GM18870 (cell line): ENCODE results near the gene RNF187.
A peak's percentile ranks its signal among the peaks of the same experiment; 100 is the strongest.
"Not testable (repeated sequence)": the region's sequence is repeated elsewhere in the genome, so short reads cannot be mapped to it uniquely, and the experiment has no call there.

Experiments used
- ATAC-seq: cut with Tn5 transposase; IDR thresholded peaks from one replicate; pipeline ENCODE4 v1.9.1; 2021; ENCODE audit warnings: moderate library complexity; ENCODE audit not compliant: unreplicated experiment

RNF187 gene

DNA sequence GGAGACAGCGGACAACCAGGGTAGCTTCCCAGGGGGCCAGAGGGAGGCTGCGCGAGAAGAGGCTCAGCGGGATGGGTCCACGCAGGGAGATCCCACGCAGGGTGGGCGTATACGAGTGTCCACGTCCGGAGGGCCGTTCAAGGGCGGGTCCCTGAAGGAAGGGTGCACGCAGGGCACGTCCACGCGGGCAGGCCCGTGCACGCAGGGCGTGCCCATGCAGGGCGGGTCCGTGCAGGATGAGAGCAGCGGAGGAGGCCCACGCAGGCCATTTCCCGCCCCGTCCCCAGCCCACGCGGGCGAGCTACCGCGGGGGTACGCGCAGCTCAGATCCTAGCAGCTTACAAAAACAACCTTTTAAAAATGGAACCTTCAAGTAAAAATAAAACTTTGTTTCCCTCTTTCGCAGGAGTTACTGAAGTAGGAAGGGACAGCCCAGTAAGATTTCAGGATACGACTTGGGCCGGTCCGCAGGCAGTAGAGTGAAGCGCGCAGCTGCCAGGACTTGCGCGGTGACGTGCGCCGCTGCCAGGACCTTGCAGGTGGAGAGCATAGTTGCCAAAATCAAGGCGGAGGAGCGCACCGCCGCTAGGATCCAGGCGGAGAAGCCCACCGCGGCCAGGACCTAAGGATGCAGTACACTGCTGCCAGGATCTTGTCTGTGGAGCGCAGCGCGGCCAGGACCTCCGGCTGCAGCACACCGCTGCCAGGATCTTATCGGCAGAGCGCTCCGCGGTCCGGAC, 416 bp upstream of the RNF187 start:
- peak; percentile 63 for ATAC-seq

DNA sequence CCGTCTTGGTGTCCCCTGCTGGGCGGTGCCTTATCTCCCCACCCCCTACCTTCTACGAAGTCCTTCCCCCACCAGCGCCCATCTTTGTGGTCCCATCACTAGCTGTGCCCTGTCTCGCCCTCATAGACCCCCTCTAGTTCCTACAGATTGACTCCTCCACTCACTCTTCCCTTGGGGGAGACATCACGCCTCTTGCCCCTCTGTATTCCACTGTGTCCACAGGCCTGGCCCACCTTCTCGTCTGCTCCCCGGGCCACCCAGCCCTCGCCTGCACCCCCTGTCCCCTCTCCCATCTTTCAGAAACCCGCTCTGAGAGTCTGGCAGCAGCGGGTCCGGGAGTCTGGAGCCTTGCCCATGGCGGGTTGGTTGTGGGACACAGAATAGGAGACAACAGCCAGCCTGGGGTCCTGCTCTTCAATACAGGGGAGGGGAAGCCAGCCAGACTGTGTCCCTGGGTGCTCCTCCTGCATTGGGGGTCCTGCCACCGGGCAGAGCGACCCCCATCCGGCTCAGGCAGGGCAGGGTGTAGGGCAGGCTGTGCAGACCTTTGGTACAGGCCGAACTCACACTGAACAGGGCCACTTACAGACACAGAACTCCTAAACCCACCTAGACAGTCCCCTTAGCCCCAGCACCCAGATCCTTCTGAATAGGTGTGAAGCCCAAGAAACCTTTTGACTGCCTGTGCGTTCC, 1.1 kb downstream of the RNF187 start:
- ATAC-seq, result no peak

DNA sequence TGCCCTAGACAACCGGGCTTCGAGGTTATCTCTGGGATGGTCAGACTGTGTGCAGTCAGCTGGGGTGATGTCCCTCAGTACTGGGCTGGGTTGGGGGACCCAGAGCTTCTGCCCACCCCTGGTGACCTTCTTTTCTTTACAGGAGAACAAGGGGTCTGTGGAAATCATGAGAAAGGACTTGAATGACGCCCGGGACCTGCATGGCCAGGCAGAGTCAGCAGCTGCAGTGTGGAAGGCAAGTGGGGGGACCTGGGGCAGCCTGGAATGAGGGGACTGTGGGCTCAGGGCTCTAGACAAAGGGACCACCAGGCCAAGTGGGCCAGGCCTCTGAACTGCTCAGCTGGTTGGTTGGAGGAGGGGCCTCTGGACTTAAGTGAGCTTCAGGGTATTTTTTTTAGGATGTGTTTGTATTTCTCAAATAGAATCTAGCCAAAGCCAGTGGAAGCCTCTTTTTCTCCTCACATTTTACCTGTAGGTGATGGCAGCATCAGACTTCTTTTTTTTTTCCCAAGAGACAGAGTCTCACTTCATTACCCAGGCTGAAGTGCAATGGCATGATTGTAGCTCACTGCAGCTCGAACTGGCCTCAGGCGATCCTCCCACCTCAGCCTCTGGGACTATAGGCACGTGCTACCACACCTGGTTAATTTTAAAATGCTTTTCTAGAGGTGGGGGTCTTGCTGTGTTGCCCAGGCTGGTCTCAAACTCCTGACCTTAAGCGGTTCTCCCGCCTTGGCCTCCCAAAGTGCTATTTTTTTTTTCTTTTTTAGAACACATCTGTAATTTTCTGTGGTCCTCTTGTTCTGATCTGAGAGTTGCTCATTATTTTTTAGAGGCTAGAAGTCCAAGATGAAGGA, 1.9 kb downstream of the RNF187 start:
- ATAC-seq, result no peak

DNA sequence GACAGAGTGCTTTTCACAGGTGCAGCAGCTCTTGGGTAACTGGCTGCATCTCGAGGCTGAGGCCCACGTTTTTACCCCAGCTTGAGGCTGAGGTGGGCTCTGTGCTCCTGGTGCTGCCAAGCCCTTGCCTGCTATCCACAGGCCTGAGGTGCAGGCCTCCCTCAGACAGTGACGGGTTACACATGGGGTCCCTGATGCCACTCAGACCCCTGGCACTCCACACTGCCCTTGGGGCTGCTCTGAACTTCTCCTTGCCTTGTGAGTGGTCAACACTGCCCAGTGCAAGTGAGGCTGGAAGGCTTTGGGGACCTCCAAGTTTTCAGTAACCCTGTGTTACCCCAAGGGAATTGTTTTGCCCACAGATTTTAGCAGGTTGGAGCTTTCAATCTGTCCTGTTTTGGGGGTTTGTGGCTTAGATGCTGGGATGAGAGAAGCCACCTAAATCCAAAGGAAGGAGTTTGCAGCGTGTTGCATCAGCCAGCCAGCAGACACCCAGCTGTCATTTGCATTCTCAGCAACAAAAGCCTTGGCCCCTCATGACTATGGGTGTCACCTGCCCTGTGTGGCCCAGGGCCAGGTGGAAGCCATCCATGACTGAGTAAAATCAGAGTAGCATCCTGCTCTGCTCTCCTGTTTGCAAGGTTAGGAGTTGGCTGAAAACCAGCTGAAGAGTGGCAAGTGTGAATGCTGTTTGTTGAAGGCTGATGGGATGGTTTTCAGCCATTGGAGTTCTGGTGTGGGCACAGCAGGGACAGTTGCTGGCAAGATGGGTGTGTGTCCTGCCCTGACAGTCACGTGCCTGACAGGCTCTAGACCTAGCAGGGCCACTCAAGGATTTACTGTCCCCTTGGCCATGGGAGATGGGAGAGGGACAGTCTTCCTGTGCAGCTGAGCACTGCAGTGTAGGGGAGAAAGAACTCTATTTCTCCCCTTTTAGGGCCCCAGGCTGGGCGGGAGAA, 3.2 kb downstream of the RNF187 start:
- ATAC-seq, result no peak

DNA sequence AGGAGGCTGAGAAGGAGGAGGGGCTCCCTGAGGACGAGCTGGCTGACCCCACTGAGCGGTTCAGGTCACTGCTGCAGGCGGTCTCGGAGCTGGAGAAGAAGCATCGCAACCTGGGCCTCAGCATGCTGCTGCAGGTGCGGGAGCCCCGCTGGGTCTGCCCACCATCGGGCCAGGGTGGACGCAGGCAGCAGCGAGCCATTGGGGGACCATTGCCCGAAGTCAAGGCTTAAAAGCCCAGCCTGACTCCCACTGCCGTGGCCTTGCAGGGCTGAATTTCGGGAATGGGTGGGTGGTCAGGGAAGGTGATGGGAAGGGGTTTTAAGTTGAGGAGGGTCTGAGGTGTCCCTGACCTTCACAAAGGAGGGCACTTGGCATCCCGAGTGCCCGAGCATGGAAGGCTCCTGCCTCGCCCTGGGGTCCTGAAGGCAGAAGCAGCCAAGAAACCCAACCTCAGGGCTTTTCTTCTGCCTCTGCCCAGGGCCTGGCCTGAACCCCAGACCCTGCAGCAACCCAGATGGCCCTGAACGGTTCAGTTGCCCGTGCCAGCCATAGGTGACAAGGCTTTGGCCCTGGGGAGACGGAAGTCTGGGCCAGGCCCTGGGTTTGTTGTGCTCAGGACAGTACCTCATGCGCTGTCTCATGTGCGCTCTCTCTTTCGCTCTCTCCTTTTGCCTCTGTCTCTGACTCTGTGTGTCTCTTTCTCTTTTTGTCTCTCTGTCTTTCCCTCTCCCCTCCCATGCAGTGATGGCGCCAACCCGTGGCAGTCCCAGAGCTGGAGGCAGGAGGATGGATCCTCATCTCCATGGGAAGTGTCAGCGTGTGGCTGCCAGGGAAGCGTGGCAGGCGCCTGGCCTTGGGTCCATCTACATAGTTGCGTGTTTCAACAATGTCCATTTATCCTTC, 6.2 kb downstream of the RNF187 start:
- ATAC-seq, result no peak

DNA sequence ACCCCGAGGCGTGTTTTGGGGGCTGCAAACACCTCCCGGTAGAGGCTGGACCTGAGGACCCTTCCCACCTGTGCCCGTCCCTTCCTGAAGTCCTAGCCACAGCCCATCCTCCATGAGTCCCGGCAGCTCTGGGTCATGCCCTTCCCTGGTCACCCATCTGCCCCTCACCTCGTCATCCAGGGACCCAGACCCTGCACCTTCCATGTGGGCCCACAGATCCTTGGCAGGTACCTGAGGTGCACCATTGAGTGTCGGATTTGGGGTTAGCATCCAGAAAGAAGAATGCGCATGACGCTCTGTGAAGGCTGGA, 6.8 kb downstream of the RNF187 start:
- ATAC-seq, result no peak

DNA sequence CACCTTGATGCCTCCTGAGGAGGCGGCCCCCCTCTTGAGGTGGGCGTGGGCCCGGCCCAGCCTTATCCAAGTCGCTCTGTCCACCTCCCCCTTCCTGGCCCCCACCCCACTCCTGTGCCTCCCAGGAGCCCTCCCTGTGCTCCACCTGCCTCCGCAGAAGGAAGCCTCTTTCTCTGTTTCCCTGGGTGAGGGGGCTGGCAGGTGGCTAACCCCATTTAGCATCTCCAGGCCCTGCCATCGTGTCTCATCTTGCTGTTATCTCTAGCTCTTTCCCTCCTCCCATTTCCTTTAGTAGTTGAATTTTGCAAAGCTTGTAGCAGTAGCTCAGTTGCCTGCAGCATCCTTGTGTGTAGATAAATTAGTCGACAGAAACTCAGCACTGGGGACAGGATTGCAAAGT, 7.2 kb downstream of the RNF187 start:
- no peak for ATAC-seq

DNA sequence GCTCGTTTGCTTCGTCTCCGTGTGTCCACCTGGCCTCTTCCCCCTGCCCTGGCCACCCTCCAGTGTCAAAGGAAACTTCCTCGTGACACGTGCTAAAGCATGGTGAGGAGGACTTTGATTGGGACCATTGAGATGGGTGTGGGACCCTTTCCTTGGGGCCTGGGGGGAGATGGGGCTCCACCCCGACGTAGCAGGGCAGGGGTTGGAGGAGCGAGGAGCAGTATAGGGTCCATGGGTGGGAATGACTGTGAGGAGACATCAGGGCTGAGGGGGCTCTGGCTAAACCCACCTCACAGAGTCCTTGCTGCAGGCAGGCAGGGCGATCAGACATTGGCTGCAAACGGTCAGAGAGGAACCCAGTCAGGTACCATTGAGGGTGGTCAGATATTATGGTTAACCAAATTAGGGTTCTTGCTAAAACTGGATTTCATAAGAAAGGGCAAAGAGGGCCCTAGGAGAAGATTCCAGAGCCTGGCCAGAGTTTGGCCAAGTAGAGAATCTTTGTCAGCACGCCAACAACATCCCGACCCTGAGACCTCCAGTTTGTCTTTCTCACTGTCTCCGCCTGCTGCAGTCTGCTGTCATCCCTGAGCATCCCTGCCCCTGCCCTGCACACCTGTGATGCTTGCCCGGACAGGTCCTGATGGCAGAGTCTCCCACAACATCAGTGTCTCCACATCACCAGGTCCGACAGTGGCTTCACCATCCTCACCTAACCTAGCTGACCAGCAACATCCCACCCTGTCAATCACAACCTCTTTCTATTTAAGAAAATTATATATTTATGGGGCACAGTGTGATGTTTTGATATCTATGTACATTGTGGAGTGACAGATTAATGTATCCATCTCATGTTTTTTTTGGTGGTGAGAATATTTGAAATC, 8.0 kb downstream of the RNF187 start:
- ATAC-seq, result no peak

DNA sequence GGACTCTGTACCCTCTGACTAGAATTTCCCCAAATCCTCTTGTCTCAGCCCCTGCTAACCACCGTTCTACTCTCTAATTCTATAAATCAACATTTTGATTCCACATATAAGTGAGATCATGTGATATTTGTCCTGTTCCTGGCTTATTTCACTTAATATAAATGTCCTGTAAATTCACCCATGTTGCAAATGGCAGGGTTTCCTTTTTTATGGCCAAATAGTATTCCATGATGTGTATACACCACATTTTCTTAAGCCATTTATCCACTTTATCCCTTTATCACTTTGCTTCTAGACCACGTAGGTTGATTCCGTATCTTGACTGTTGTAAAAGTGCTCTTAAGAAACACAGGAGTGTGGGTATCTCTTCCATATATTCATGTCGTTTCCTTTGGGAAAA, 8.9 kb downstream of the RNF187 start:
- no peak for ATAC-seq

DNA sequence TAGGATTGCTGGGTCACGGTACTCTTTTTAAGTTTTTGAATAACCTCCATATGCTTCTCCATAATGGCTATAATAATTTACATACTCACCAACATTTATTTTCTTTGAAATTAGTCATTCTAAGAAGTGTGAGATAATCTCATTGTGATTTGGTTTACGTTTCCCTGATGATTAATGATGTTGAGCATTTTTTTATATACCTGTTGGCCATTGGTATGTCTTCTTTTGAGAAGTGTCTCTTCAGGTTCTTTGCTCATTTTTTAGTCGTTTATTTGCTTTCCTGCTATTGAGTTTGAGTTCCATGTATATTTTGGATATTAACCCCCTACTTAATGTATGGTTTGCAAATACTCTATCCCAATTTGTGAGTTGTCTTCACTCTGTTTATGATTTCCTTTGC, 9.3 kb downstream of the RNF187 start:
- no peak for ATAC-seq

DNA sequence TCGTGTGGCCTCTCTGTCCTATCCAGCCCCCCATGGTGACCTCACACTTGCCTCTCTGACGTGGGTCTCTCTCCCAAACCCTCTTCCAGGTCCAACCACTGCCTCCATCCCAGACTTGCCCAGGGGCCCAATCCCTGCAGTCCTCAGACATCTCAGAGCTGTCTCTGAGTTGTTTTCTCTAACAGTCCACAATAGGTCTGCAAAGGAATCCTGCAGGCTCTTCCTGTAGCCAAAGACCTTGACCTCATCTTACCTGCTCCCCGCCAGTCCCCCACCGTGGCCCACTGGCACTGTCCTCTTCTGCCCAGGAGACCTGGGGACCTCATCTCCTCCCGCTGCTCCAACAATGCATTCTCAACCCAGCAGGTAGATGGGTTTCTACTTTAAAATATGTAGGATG, 10.0 kb downstream of the RNF187 start:
- ATAC-seq, result no peak

DNA sequence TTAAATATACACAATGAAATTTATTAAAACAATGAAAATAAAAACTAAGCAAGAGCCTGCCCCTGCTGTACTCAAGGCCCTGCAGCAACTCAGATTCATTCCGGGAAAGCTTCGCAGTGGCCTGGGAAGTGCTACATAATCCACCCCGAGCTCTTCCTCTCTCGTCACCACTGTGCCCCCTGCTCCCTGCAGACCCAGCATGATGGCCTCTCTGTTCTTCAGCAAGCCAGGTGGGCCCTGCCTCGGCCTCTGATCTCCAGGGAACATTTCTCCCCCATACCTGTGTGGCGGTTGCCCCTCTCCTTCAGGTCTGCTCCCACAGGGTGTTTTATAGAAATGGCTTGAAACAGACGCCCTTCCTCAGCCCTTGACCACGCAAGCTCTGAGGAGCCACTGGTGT, 10.6 kb downstream of the RNF187 start:
- ATAC-seq, result no peak

DNA sequence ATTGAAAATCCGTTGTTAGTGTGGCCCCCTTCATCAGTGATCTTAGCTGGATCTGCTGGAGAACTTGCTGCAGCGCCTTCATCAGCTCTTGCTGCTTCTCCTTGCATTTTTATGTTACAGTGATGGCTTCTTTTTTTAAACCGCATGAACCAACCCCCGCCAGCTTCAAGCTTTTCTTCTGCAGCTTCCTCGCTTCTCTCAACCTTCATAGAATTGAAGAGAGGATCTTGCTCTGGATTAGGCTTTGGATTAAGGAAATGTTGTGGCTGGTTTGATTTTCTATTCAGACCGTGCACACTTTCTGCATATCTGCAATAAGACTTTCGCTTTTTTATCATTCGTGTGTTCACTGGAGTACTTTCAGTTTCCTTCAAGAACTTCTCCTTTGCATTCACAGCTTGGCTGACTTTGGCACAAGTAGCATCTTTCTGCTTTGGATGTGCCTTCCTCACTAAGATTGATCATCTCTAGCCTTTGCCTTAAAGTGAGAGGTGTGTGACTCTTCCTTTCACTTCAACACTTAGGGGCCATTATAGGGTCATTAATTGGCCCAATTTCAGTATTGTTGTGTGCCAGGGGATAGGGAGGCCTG, 13.1 kb downstream of the RNF187 start:
- ATAC-seq, result no peak

DNA sequence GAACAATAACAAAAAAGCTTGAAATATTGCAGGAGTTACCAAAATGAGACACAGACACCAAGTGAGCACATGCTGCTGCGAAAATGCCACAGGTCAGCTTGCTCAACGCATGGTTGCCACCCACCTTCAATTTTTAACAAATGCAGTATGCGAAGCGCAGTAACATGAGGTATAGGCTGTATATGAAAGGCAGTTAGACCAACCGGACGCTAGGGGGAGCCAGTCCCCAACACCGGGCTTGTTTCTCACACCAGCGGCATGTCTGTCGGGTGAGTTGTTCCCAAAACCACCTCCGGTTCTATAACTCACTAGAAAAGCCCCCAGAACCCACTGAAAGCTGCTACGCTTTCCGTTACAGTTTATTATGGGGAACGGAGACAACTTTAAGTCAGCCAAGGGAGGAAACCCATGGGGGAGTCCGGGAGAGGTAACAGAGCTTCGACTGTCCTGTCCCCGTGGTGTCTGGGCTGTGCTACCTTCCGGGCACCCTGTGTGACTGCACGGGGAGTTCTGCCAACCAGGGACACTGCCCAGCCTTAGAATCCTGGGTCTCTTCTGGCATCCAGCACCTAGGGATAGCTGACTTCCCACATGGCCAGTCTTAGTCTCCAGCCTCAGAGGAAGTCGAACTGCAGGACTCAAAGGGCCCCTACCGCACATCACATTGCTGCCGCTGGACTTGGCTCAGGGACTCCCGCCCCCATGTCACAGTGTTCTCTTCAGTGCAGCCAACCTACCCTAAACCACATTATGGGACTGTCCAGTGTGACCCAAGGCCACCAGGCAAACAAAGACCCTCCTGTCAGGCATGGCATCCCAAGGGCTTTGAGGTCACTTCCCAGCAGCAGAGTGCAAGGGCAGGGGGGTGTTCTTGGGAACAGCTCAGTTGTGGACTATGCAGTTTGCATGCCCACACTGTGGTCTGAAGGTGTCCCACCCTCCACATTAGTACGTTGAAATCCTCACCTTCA, 14.0 kb downstream of the RNF187 start:
- ATAC-seq, result peak; percentile 92

DNA sequence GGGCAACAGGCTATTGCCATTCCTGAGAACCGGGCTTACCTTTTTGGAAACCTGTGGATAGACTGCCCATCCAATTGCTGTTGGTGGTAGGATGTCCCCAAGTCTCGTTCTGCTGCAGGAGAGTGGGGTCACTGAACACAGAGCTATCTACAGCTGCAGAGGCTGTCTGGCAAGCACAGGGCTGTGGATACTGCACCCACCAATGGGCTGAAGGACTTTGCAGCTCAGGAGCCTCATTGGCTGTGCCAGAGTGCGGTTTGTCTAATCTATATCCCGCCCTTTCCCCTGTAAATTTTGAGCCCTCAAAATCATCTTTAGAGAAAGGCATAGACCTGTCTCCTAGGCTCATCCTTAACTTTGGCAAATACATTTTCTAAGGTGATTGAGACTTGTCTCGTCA, 15.3 kb downstream of the RNF187 start:
- no peak for ATAC-seq

DNA sequence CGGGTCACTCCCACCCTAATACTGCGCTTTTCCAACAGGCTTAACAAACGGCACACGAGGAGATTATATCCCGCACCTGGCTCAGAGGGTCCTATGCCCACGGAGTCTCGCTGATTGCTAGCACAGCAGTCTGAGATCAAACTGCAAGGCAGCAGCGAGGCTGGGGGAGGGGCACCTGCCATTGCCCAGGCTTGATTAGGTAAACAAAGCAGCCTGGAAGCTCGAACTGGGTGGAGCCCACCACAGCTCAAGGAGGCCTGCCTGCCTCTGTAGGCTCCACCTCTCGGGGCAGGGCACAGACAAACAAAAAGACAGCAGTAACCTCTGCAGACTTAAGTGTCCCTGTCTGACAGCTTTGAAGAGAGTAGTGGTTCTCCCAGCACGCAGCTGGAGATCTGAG, 18.8 kb downstream of the RNF187 start:
- not testable (repeated sequence) for ATAC-seq

DNA sequence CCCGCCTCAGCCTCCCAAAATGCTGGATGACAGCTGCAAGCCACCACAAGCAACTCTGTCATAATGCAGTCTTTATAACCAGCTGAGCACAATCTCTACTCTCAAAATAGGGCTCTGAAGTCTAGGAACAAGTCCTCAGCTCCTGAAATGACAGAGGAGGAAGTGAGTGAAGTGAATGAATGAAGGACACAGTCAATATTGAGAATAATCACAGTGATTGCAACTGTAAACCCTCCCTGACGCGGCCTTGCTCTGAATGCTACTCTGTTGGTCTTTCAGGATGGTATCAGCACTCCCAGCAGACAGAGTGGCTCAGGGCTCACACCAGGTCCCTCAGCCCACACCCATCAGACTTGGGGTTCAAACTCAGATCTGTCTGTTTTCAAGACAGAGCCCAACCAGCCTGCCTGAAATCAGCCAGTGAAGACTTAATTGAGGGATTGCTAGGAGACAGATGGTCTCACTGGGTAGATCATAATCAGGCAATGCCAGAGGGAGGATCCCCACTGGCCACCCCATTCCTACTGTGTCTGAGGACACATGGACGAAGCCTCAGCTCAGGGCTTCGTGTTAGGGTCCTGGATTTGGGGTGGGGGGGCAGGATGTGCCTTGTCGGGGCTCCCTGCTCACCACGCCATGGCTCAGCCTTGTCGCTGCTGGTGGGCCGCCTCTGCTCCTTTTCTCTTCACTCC, 20.9 kb downstream of the RNF187 start:
- no peak for ATAC-seq
